Activated CD4-positive, CD25-positive, alpha-beta regulatory T cell (primary cell): ENCODE results near the gene GGACT.
"Not testable (repeated sequence)": the region's sequence is repeated elsewhere in the genome, so short reads cannot be mapped to it uniquely, and the experiment has no call there.

Experiments
- DNase-seq, 4 experiments: peaks; one replicate each; lab custom pipeline; 2025; lab: John Stamatoyannopoulos, UW

GGACT gene

DNA sequence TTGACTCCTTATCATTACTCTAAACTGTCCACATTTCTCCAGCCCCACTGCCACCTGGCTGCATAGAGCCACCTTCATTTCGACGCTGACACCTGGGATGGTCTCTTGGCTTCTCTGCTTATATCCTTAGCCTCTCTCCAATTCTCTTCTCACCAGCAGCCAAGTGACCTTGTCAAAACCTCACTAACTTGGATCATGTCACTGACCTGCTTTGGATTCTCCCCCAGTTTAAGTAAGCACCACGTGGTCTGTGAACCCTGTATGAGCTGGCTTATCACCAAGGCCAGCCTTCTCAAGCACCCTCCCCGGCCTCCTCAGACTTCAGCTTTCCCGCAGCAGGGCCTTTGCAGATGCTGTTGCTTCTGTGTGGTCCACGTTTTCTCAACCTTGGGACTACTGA, 12.3 kb upstream of the GGACT start:
- no peak for DNase-seq

- no peak for DNase-seq
These were observed 11.9 kb upstream of the GGACT start for GRCh38 chr13:100600461-100600860.

DNA sequence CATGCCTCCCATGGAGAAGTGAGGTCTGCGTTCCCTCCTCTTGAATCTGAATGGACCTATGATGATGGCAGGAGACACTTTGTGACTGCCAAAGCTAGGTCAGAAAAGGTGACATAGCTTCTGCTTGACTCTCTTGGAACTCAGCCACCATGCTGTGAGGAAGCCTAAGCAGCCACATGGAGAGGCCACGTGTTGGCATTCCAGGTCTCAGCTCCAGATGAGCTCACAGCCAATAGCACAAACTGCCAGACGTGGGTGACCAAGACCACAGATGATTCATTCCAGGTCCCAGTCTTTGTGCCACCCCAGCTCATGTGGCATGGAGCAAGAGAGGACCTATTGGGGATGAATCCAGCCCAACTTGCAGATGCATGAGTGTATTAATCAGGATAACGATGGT, 8.7 kb upstream of the GGACT start:
- DNase-seq: no peak

DNA sequence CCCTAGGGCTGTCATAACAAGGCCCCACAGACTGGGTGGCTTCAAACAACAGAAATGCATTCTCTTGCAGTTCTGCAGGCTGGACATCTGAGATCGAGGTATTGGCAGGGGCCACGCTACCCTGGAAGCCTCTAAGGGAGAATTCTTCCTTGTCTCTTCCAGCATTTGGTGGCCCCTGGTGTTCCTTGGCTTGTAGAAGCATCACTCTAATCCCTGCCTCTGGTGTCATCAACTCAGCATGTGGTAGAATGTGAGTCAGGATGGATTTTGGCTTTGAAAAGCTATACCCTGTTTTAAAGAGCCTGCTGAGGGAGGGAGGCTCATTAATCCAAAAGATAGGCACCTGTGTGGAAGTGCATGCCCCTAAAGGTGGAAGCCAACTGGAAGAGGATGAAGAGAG, 7.9 kb upstream of the GGACT start:
- no peak for DNase-seq

DNA sequence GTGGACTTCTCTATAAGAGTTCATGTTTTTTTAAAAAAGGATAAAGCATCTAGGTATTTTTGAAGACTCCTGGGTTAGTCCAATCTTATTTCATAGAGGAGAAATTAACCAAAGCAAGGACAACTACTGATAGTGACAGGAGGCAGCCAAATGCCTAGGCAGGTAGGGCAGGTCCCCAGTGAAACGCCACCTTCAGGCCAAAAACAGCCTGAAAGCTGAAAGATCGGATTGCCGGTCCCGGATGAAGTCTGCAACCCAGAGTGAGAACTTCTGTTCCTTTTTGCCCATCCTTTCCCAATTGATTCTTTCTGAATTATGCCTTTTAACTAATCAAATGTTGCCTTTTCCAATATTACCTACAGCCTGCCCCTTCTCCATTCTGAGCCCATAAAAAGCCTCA, 6.1 kb upstream of the GGACT start:
- no peak for DNase-seq

GRCh38 chr13:100594255-100594654, 5.7 kb upstream of the GGACT start:
- no peak for DNase-seq

- DNase-seq: no peak
These were observed 663 bp upstream of the GGACT start for GRCh38 chr13:100589178-100589725.

GRCh38 chr13:100584896-100585295, 3.7 kb downstream of the GGACT start:
- DNase-seq: no peak

GRCh38 chr13:100581504-100581903, 7.1 kb downstream of the GGACT start:
- no peak for DNase-seq

DNA sequence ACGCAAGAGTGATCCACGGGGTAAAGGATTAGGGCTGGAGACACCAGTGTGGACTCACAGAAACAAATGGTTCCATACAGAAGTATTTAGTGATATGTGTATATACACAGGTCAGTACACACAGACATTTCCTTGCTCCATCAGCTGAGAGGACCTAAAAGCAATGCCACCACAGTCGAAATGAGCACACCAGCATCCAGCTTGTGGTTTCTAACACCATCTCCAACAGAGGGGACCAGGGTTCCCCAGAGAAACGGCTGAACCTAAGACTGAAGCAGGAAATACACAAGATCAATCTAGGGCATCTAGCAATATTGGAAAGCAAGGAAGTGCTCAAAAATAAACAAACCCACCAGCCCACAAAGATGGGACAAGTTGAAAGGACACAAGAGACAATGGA, 7.6 kb downstream of the GGACT start:
- no peak for DNase-seq

DNA sequence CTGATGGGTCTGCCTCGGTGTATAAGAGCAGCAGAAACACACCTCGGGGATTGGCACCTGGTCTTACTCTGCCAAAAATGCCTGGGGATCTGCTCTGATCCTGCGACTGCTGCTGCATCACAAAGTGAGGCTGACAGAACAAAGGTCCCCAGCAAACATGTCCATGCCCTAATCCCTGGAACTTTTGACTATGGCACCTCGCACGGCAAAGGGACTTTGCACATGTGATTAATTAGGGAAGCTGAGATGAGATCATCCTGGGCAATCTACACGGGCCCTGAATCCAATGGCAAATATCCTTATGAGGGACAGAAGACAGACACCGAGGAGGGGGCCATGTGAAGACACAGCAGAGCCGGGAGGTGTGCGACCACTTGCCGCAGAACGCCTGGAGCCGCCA, 8.5 kb downstream of the GGACT start:
- no peak for DNase-seq

GRCh38 chr13:100577239-100577638, 11.3 kb downstream of the GGACT start:
- DNase-seq: not testable (repeated sequence)

DNA sequence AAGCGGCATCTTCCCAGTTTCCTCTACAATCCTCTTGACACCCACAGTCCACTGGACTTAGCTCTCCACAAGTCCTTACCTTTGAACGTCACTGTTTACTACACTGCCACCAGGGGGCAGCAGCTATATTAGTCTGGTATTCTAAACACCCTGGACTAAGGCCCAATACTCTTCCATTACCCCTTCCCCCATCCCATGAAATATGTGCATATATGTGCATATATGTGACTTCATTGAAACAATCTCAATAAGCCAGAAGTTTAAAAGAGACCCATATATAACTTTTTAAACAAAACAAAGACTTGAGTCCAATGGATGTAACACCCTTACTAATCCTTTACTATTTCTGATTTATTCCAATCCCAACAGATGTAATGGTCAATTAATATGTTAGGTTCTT, 15.5 kb downstream of the GGACT start:
- peak; percentile 47 to 72 (median 61) for DNase-seq

- DNase-seq: no peak
These were observed 22.0 kb downstream of the GGACT start for GRCh38 chr13:100566543-100566942.

- no peak for DNase-seq
These were observed 23.3 kb downstream of the GGACT start for GRCh38 chr13:100565286-100565685.

GRCh38 chr13:100564444-100565223, 24.0 kb downstream of the GGACT start:
- DNase-seq: no peak

GRCh38 chr13:100563779-100564178, 24.8 kb downstream of the GGACT start:
- DNase-seq: no peak

DNA sequence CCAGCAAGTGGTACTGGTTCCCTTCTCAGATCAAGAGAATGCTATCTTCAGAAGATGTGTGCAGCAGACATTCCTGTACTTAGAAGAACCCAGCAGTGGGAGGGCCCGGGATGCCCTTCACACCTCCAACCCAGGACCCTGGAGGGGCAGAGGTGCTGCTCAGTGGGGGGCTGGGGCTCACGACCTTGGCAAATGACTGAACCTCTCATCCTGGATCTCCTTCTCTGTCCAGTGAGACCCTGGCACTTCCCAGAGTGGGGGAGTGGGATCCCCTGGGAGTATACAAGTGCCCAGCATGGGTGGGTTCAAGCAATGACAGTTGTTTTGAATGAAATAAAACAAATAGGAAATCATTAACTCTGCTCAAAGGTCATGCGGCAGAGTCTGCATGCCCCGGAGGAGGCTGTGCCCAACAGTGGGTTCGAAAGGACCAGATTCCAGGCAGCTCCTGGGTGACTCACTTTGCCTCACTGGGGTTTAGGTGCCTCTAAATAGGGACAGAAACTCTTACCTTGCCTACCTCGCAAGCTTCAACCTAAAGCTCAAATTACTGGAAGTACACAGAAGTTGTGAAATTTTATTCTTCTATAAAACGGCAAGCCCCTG, 26.9 kb downstream of the GGACT start:
- DNase-seq: no peak

- DNase-seq: no peak
These were observed 27.5 kb downstream of the GGACT start for GRCh38 chr13:100561158-100561499.

GRCh38 chr13:100560498-100561157, 28.0 kb downstream of the GGACT start:
- no peak for DNase-seq

GRCh38 chr13:100559886-100560285, 28.7 kb downstream of the GGACT start:
- DNase-seq: no peak

DNA sequence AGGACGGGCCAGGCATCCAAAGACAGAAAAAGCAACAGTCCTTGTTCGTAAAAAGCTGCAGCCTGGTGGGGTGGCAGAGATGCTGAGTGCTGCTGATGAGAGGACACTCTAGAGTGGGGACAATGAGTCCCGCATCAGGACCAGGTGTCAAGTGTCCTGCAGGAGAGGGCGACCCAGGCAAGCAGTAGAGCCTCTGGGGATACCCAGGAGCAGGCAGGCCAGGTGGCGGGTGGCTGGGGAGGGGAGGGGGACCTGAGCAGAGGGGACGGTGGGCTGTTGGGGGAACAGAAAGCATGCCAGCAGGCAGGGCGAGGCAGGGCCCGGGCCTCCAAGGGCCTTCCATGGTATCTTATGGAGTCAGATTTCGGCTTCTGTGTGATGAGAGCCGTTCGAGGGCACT, 35.8 kb downstream of the GGACT start:
- DNase-seq: no peak

DNA sequence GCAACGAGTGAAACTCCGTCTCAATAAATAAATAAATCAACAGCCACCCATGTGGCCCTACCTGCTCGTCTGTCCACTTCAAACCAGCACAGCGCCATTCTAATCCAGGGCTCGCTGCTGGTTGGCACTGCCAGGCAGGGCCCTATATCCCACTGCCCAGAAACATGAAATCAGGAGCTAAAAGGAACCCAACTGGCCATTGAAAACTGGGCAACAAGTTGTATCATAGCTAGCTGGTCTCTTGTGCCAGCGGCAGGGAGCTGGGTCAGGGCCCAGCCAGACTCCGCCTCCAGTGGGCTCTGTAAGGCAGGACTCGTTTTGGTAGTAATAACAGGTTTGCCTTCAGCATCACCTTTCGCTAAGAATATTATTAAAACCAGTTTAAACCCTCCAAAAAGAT, 39.3 kb downstream of the GGACT start:
- no peak for DNase-seq
